ENCODE measurements around the gene RALB. TPM values are rescaled to one million over a fixed set of nuclear protein-coding genes. Genes with fewer than 3 reads are reported as not detected.
"Not testable (repeated sequence)": the region's sequence is repeated elsewhere in the genome, so short reads cannot be mapped to it uniquely, and the experiment has no call there.

The RALB gene
- total RNA-seq, 1 donor from 2014 or later = 39.9 TPM

GRCh38 chr2:120240901-120241429 is 11.7 kb upstream of the RALB start:
- DNase-seq (ENCODE audit: low spot score in 2 of 2) (no peak), FAIRE-seq (no peak)

GRCh38 chr2:120241684-120242083 is 11.0 kb upstream of the RALB start:
- no peak for FAIRE-seq
- no peak for DNase-seq (ENCODE audit: low spot score in 2 of 2)

GRCh38 chr2:120243211-120243610 is 9.4 kb upstream of the RALB start:
- FAIRE-seq (no peak), DNase-seq (ENCODE audit: low spot score in 2 of 2) (no peak)

- FAIRE-seq (no peak), DNase-seq (ENCODE audit: low spot score in 2 of 2) (no peak)
Observed at GRCh38 chr2:120243875-120244553, 8.6 kb upstream of the RALB start.

- FAIRE-seq = no peak
- DNase-seq (ENCODE audit: low spot score in 2 of 2) = no peak
Observed at GRCh38 chr2:120244656-120245519, 7.8 kb upstream of the RALB start.

- DNase-seq (ENCODE audit: low spot score in 2 of 2) = no peak
- no peak for FAIRE-seq
Observed at GRCh38 chr2:120245520-120246332, 6.9 kb upstream of the RALB start.

- FAIRE-seq (no peak), DNase-seq (ENCODE audit: low spot score in 2 of 2) (no peak)
Observed at GRCh38 chr2:120246546-120247300, 5.9 kb upstream of the RALB start.

- DNase-seq (ENCODE audit: low spot score in 2 of 2) (no peak), FAIRE-seq (no peak)
Observed at GRCh38 chr2:120247851-120248250, 4.8 kb upstream of the RALB start.

- DNase-seq (ENCODE audit: low spot score in 2 of 2) (no peak), FAIRE-seq (no peak)
Observed at GRCh38 chr2:120250640-120251039, 2.0 kb upstream of the RALB start.

- DNase-seq (ENCODE audit: low spot score in 2 of 2) = no peak
- no peak for FAIRE-seq
Observed at GRCh38 chr2:120251078-120251477, 1.6 kb upstream of the RALB start.

- DNase-seq (ENCODE audit: low spot score in 2 of 2) = no peak
- FAIRE-seq = no peak
Observed at GRCh38 chr2:120251880-120252224, 800 bp upstream of the RALB start.

GRCh38 chr2:120253021-120253882 is 600 bp downstream of the RALB start:
- DNase-seq (ENCODE audit: low spot score in 2 of 2) (peak; percentile 79 to 83), FAIRE-seq (no peak)

- DNase-seq (ENCODE audit: low spot score in 2 of 2) = no peak
Observed at GRCh38 chr2:120254178-120254577, 1.5 kb downstream of the RALB start.

GRCh38 chr2:120255071-120255470 is 2.4 kb downstream of the RALB start:
- FAIRE-seq = no peak
- DNase-seq (ENCODE audit: low spot score in 2 of 2) = no peak

More at GRCh38 chr2:120254178-120254577, 1.5 kb downstream of the RALB start:
- FAIRE-seq = no peak

GRCh38 chr2:120255986-120256650 is 3.5 kb downstream of the RALB start:
- no peak for FAIRE-seq
- DNase-seq (ENCODE audit: low spot score in 2 of 2) = no peak

- FAIRE-seq (no peak), DNase-seq (ENCODE audit: low spot score in 2 of 2) (no peak)
Observed at GRCh38 chr2:120256651-120257000, 4.0 kb downstream of the RALB start.

GRCh38 chr2:120257522-120257921 is 4.9 kb downstream of the RALB start:
- DNase-seq (ENCODE audit: low spot score in 2 of 2) (no peak), FAIRE-seq (no peak)

GRCh38 chr2:120258196-120258595 is 5.5 kb downstream of the RALB start:
- FAIRE-seq (no peak), DNase-seq (ENCODE audit: low spot score in 2 of 2) (no peak)

GRCh38 chr2:120259939-120260338 is 7.3 kb downstream of the RALB start:
- not testable (repeated sequence) for FAIRE-seq; DNase-seq (ENCODE audit: low spot score in 2 of 2)
